ENCODE measurements around the gene CST3.

Gene CST3

GRCh38 chr20:23604306-23604705, 33.4 kb downstream of the CST3 start:
- TF ChIP-seq CTCF (IDR thresholded peaks at IDR 0.05; ENCODE audit: control insufficient read depth, insufficient read depth, low read depth, low read length, missing control alignments), result no peak
- no peak overlapping the region for H3K4me3 ChIP-seq (ENCODE audit: control insufficient read depth, low read depth, low read length)
- DNase-seq (ENCODE audit: low read depth), result no peak

GRCh38 chr20:23603321-23603720, 34.4 kb downstream of the CST3 start:
- no peak for TF ChIP-seq CTCF (IDR thresholded peaks at IDR 0.05; ENCODE audit: control insufficient read depth, insufficient read depth, low read depth, low read length, missing control alignments)
- no peak overlapping the region for H3K4me3 ChIP-seq (ENCODE audit: control insufficient read depth, low read depth, low read length)
- no peak for DNase-seq (ENCODE audit: low read depth)

- no peak for DNase-seq (ENCODE audit: low read depth)
- TF ChIP-seq CTCF (IDR thresholded peaks at IDR 0.05; ENCODE audit: control insufficient read depth, insufficient read depth, low read depth, low read length, missing control alignments), result no peak
- H3K4me3 ChIP-seq (ENCODE audit: control insufficient read depth, low read depth, low read length), result no peak overlapping the region
These were observed 35.1 kb downstream of the CST3 start for GRCh38 chr20:23602699-23603098.

GRCh38 chr20:23602241-23602640, 35.5 kb downstream of the CST3 start:
- TF ChIP-seq CTCF (IDR thresholded peaks at IDR 0.05; ENCODE audit: control insufficient read depth, insufficient read depth, low read depth, low read length, missing control alignments), result no peak
- DNase-seq (ENCODE audit: low read depth), result no peak
- no peak overlapping the region for H3K4me3 ChIP-seq (ENCODE audit: control insufficient read depth, low read depth, low read length)

- no peak for TF ChIP-seq CTCF (IDR thresholded peaks at IDR 0.05; ENCODE audit: control insufficient read depth, insufficient read depth, low read depth, low read length, missing control alignments)
- H3K4me3 ChIP-seq (ENCODE audit: control insufficient read depth, low read depth, low read length), result no peak overlapping the region
- DNase-seq (ENCODE audit: low read depth), result no peak
These were observed 36.0 kb downstream of the CST3 start for GRCh38 chr20:23601715-23602114.

- no peak overlapping the region for H3K4me3 ChIP-seq (ENCODE audit: control insufficient read depth, low read depth, low read length)
- no peak for TF ChIP-seq CTCF (IDR thresholded peaks at IDR 0.05; ENCODE audit: control insufficient read depth, insufficient read depth, low read depth, low read length, missing control alignments)
- no peak for DNase-seq (ENCODE audit: low read depth)
These were observed 39.3 kb downstream of the CST3 start for GRCh38 chr20:23598481-23598880.
